Measurements from ENCODE around the gene NT5M.

The NT5M gene

GRCh38 chr17:17351901-17352781, 49.0 kb downstream of the NT5M start:
- TF ChIP-seq ZNF274 (IDR thresholded peaks at IDR 0.05; ENCODE audit: low read depth, low read length): no peak
- no peak overlapping the region for H3K4me3 ChIP-seq (ENCODE audit: low read length)

- no peak for TF ChIP-seq ZNF274 (IDR thresholded peaks at IDR 0.05; ENCODE audit: low read depth, low read length)
- no peak overlapping the region for H3K4me3 ChIP-seq (ENCODE audit: low read length)
Observed at GRCh38 chr17:17352836-17353624, 49.9 kb downstream of the NT5M start.

GRCh38 chr17:17353625-17354484, 50.7 kb downstream of the NT5M start:
- no peak overlapping the region for H3K4me3 ChIP-seq (ENCODE audit: low read length)
- TF ChIP-seq ZNF274 (IDR thresholded peaks at IDR 0.05; ENCODE audit: low read depth, low read length): no peak

GRCh38 chr17:17354560-17355349, 51.6 kb downstream of the NT5M start:
- no peak for TF ChIP-seq ZNF274 (IDR thresholded peaks at IDR 0.05; ENCODE audit: low read depth, low read length)
- H3K4me3 ChIP-seq (ENCODE audit: low read length): no peak overlapping the region

GRCh38 chr17:17355426-17355825, 52.3 kb downstream of the NT5M start:
- no peak overlapping the region for H3K4me3 ChIP-seq (ENCODE audit: low read length)
- TF ChIP-seq ZNF274 (IDR thresholded peaks at IDR 0.05; ENCODE audit: low read depth, low read length): no peak

- no peak for TF ChIP-seq ZNF274 (IDR thresholded peaks at IDR 0.05; ENCODE audit: low read depth, low read length)
- no peak overlapping the region for H3K4me3 ChIP-seq (ENCODE audit: low read length)
Observed at GRCh38 chr17:17356149-17356930, 53.2 kb downstream of the NT5M start.

- TF ChIP-seq ZNF274 (IDR thresholded peaks at IDR 0.05; ENCODE audit: low read depth, low read length): no peak
- H3K4me3 ChIP-seq (ENCODE audit: low read length): no peak overlapping the region
Observed at GRCh38 chr17:17356931-17357270, 53.7 kb downstream of the NT5M start.

- H3K4me3 ChIP-seq (ENCODE audit: low read length): no peak overlapping the region
- no peak for TF ChIP-seq ZNF274 (IDR thresholded peaks at IDR 0.05; ENCODE audit: low read depth, low read length)
Observed at GRCh38 chr17:17358060-17358751, 55.0 kb downstream of the NT5M start.

GRCh38 chr17:17358866-17359265, 55.7 kb downstream of the NT5M start:
- no peak overlapping the region for H3K4me3 ChIP-seq (ENCODE audit: low read length)
- TF ChIP-seq ZNF274 (IDR thresholded peaks at IDR 0.05; ENCODE audit: low read depth, low read length): no peak

GRCh38 chr17:17359271-17359670, 56.1 kb downstream of the NT5M start:
- no peak overlapping the region for H3K4me3 ChIP-seq (ENCODE audit: low read length)
- TF ChIP-seq ZNF274 (IDR thresholded peaks at IDR 0.05; ENCODE audit: low read depth, low read length): no peak

GRCh38 chr17:17360087-17360730, 57.0 kb downstream of the NT5M start:
- H3K4me3 ChIP-seq (ENCODE audit: low read length): no peak overlapping the region
- no peak for TF ChIP-seq ZNF274 (IDR thresholded peaks at IDR 0.05; ENCODE audit: low read depth, low read length)

GRCh38 chr17:17361543-17361866, 58.3 kb downstream of the NT5M start:
- no peak for TF ChIP-seq ZNF274 (IDR thresholded peaks at IDR 0.05; ENCODE audit: low read depth, low read length)
- H3K4me3 ChIP-seq (ENCODE audit: low read length): no peak overlapping the region

Measured in GM08714 (cell line).